HCT116 (cell line): Measurements from ENCODE around the gene DRD2.

Experiments
- CBX3 ChIP-seq: IDR thresholded peaks from 2 replicates; pipeline ENCODE4 v1.6.1; 2012; ENCODE audit warnings: low read depth
- CEBPB ChIP-seq: IDR thresholded peaks from 2 replicates; pipeline ENCODE4 v1.6.1; 2012; ENCODE audit warnings: low read depth
- CTCF ChIP-seq, 3 experiments: fragments of 200-600 bp in 1 of 3; sonication (generic) in 1 of 3; IDR thresholded peaks in 2 of 3; conservative IDR thresholded peaks in 1 of 3; 2 replicates each; pipeline ENCODE4 v1.5.1; 2012 to 2017; ENCODE audit warnings: low read depth in 2 of 3, low read length in 2 of 3, antibody characterized with exemption in 1 of 3, borderline replicate concordance in 1 of 3, control low read depth in 1 of 3, mild to moderate bottlenecking in 1 of 3, mixed read lengths in 1 of 3, mixed run types in 1 of 3, moderate library complexity in 1 of 3; ENCODE audit not compliant: insufficient read depth in 1 of 3
- EGR1 ChIP-seq: IDR thresholded peaks from 2 replicates; pipeline ENCODE4 v1.6.1; 2012; ENCODE audit warnings: low read depth
- ELF1 ChIP-seq: IDR thresholded peaks from 2 replicates; pipeline ENCODE4 v1.6.1; 2012; ENCODE audit warnings: low read depth, borderline replicate concordance
- EZH2 ChIP-seq: fragments of 200-600 bp; sonication (generic); IDR thresholded peaks from 2 replicates; pipeline ENCODE4 v1.6.1; 2017; ENCODE audit warnings: antibody characterized with exemption, mixed run types
- EZH2phosphoT487 ChIP-seq: fragments of 200-600 bp; IDR thresholded peaks from 2 replicates; pipeline ENCODE4 v1.6.1; 2018; ENCODE audit warnings: antibody characterized with exemption, borderline replicate concordance
- MAX ChIP-seq: IDR thresholded peaks from 2 replicates; pipeline ENCODE4 v1.6.1; 2012
- POLR2A ChIP-seq: IDR thresholded peaks from 2 replicates; pipeline ENCODE4 v1.7.0; 2011; ENCODE audit warnings: borderline replicate concordance; ENCODE audit not compliant: insufficient read depth, insufficient read length; ENCODE audit errors: extremely low read depth
- POLR2AphosphoS5 ChIP-seq: IDR thresholded peaks from 2 replicates; pipeline ENCODE4 v1.6.1; 2011; ENCODE audit warnings: mild to moderate bottlenecking, low read depth, low read length, moderate library complexity
- RAD21 ChIP-seq: IDR thresholded peaks from 2 replicates; pipeline ENCODE4 v1.6.1; 2012; ENCODE audit warnings: low read depth, mild to moderate bottlenecking
- SIN3A ChIP-seq: IDR thresholded peaks from 2 replicates; pipeline ENCODE4 v1.6.1; 2012; ENCODE audit warnings: low read depth
- SP1 ChIP-seq: IDR thresholded peaks from 2 replicates; pipeline ENCODE4 v1.6.1; 2012; ENCODE audit warnings: low read depth
- YY1 ChIP-seq: IDR thresholded peaks from 2 replicates; pipeline ENCODE4 v1.6.1; 2011; ENCODE audit warnings: low read length, low read depth, moderate library complexity, mild to moderate bottlenecking; ENCODE audit not compliant: insufficient replicate concordance; ENCODE audit errors: extremely low read depth

- TF ChIP-seq SIN3A (no peak), EGR1 (no peak), SP1 (no peak), CTCF (IDR thresholded peaks at IDR 0.05 in 2 of 3, conservative IDR thresholded peaks at IDR 0.05 in 1 of 3; ENCODE audit: borderline replicate concordance in 1 of 3, insufficient read depth in 1 of 3, low read depth in 2 of 3, low read length in 2 of 3) (no peak), POLR2A (no peak), POLR2AphosphoS5 (no peak), CEBPB (no peak), EZH2 (no peak), EZH2phosphoT487 (no peak), MAX (no peak), YY1 (no peak), ELF1 (no peak), RAD21 (no peak), CBX3 (no peak)
Observed at GRCh38 chr11:113396690-113397089, 78.5 kb downstream of the DRD2 start.
